ENCODE results near the gene GPR156.

GRCh38 chr3:120145542-120146285, 139.3 kb downstream of the GPR156 start:
- TF ChIP-seq CTCF (IDR thresholded peaks at IDR 0.05; ENCODE audit: extremely low read depth in 1 of 2, insufficient read depth in 1 of 2, low read depth in 1 of 2, low read length in 2 of 2), result no peak
- no peak for TF ChIP-seq POLR2AphosphoS5 (IDR thresholded peaks at IDR 0.05; ENCODE audit: insufficient read depth, low read depth, low read length)

Data from endothelial cell of umbilical vein (primary cell).